ENCODE data around the gene MCRIP2.

Gene MCRIP2

DNA sequence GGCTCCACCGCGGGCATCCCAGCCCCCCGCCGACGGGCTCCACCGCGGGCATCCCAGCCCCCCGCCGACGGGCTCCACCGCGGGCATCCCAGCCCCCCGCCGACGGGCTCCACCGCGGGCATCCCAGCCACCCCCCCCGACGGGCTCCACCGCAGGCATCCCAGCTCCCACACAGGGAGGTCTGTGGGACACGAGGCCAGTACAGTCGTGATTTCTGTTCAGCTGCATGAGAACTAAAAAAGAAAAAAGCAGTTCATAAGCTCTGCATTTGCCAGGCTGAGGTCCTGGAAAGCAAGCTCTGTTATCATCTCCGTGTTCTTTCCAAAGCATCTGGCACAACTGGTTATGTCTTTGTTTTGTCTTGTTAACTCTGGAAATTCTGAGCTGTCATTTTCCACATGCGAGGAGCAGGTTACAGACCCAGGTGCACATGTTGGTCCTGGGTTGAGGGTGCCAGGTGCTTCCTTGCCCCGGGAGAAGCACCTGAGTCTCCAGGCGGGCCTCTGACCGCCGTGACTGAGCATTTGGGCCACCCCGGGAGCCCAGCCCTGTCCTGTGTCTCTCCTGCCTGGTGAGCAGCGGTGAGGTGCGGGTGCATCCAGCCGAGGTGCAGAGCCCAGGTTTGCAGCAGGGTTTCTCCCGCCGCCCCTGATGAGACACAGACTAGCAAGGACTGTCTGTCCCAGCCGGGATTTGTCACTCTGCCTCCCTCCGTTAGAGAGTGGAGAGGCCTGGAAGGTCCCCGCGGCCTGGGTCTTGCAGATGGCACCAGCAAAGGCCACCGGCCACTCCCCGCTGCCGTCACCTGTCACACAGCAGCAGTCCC, 20.7 kb upstream of the MCRIP2 start:
- TF ChIP-seq TEAD4 (IDR thresholded peaks at IDR 0.05) = no peak
- TF ChIP-seq TAF1 (IDR thresholded peaks at IDR 0.05; ENCODE audit: low read depth) = no peak
- TF ChIP-seq EP300 (IDR thresholded peaks at IDR 0.05; ENCODE audit: borderline replicate concordance) = no peak
- TF ChIP-seq CREB1 (IDR thresholded peaks at IDR 0.05; ENCODE audit: low read depth) = no peak
- TF ChIP-seq USF1 (IDR thresholded peaks at IDR 0.05) = no peak
- TF ChIP-seq YY1 (IDR thresholded peaks at IDR 0.05; ENCODE audit: low read depth) = no peak
- TF ChIP-seq, protein P1, sequence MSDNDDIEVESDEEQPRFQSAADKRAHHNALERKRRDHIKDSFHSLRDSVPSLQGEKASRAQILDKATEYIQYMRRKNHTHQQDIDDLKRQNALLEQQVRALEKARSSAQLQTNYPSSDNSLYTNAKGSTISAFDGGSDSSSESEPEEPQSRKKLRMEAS (IDR thresholded peaks at IDR 0.05) = no peak
- TF ChIP-seq CEBPB (IDR thresholded peaks at IDR 0.05) = no peak

DNA sequence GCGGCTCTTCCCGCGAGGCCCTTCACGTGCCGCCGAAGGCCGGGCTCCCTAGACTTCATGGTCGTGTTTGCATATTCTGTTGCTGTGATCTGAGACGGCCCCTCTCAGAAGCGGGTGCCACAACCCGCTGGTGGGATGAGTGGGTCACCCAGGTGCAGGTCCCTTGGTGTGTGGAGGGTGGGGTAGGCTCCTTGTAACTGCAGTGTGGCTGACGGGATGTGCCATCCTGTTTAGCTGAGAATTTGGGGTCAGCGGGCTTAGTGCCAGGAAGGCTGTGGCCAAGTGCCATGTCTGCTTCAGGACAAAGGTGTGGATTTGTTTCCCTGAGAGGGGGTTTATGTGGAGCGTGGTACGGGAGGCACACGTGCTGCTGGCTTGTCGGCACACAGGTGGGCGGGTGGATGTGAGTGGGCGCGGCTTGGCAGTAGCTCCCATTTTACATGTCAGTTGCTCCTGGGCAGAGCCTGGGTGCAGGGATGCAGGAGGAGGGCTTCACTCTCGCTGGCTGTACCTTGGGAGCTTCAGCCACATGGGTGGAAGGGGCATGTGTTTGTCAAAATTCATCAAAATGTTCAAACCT, 20.0 kb upstream of the MCRIP2 start:
- TF ChIP-seq, protein P1 (IDR thresholded peaks at IDR 0.05) = 0 out of 2 replicates have a peak, but pooled peaks have one; percentile 13
- TF ChIP-seq USF1 (IDR thresholded peaks at IDR 0.05) (peak; percentile 39; the same call in 1 of the 2 replicates), FOXM1 (IDR thresholded peaks at IDR 0.05; ENCODE audit: borderline replicate concordance, low read depth) (no peak)

GRCh38 chr16:622920-623280, 18.7 kb upstream of the MCRIP2 start:
- TF ChIP-seq EP300 (IDR thresholded peaks at IDR 0.05; ENCODE audit: borderline replicate concordance) (no peak), YY1 (IDR thresholded peaks at IDR 0.05; ENCODE audit: low read depth) (no peak), CEBPB (IDR thresholded peaks at IDR 0.05) (no peak)
- TF ChIP-seq, protein P1 (IDR thresholded peaks at IDR 0.05) = no peak

DNA sequence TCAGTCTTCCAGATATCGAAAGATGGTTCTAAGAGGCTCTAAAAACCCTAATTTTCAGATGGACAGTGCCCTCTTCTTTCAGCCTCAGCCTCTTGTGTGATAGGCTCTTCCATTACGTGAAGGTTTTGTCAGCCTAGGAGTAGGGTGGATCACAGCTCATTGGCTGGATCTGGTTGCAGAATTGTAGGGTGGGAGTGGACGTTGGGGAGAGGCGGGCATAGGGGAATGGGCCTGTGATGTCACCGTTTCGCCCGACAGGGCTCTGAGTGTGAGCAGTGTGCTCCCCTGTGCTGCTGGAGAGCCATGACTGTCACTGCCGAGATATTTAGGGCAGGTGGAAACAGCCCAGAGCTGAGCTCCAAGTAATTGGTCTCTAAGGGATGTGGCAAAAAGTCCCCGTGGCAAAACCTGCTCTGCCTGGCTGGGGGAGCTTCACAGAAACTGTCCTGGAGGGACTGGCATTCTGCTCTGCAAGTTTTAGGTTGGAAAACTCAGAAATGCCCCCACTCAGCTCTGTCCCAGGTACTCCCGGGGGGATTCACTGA, 17.0 kb upstream of the MCRIP2 start:
- TF ChIP-seq, protein P1 (IDR thresholded peaks at IDR 0.05) = no peak
- TF ChIP-seq CREB1 (IDR thresholded peaks at IDR 0.05; ENCODE audit: low read depth) = no peak
- TF ChIP-seq FOXM1 (IDR thresholded peaks at IDR 0.05; ENCODE audit: borderline replicate concordance, low read depth) = no peak
- TF ChIP-seq EGR1 (IDR thresholded peaks at IDR 0.05) = no peak
- TF ChIP-seq RAD21 (IDR thresholded peaks at IDR 0.05; ENCODE audit: low read depth) = no peak
- TF ChIP-seq ZBTB7A (IDR thresholded peaks at IDR 0.05; ENCODE audit: low read depth) = no peak
- TF ChIP-seq TEAD4 (IDR thresholded peaks at IDR 0.05) = no peak
- no peak for TF ChIP-seq TAF1 (IDR thresholded peaks at IDR 0.05; ENCODE audit: low read depth)
- TF ChIP-seq CEBPB (IDR thresholded peaks at IDR 0.05) = no peak
- TF ChIP-seq USF1 (IDR thresholded peaks at IDR 0.05) = no peak
- TF ChIP-seq NFIC (IDR thresholded peaks at IDR 0.05) = no peak
- TF ChIP-seq REST (IDR thresholded peaks at IDR 0.05; ENCODE audit: low read depth) = no peak
- no peak for TF ChIP-seq EP300 (IDR thresholded peaks at IDR 0.05; ENCODE audit: borderline replicate concordance)
- no peak for TF ChIP-seq YY1 (IDR thresholded peaks at IDR 0.05; ENCODE audit: low read depth)
- no peak for TF ChIP-seq TCF12 (IDR thresholded peaks at IDR 0.05; ENCODE audit: low read depth)

DNA sequence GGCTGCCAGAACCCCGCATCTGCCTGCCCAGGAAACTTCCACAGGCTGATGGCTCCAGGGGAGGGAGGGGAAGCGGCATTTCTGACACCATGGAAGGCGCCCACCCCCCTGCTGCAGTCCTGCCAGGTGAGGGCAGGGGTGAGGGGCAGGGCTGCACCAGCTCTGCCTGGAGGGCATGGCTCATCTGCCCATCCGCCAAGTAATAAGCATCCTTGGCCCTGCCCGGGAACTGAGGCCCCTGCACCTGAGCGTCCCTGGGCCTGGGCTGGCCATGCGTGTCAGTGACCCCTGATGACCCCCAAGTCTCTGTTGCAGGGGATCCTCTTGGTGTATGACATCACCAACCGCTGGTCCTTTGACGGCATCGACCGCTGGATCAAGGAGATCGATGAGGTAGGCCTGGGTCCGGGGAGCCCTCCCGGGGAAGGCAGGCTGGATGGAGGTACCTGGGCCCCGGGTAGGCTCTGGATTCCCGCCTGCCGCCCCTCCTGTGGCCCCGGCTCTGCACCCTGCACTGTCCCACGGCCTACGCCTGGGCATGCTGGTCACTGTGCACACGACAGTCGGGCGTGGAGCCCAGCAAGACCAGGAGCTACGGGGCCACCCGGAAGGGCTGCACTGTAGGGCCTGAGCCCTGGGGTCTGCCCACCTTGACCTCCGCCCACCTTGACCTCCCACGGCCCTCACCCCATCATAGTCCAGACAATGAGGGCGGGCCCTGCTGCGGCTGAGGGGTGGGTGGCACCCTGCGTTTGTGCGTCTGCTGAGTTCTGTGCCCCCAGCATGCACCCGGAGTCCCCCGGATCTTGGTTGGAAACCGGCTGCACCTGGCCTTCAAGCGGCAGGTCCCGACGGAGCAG, 16.3 kb upstream of the MCRIP2 start:
- TF ChIP-seq ZBTB7A (IDR thresholded peaks at IDR 0.05; ENCODE audit: low read depth) (no peak), TAF1 (IDR thresholded peaks at IDR 0.05; ENCODE audit: low read depth) (no peak), NFIC (IDR thresholded peaks at IDR 0.05) (no peak), CEBPB (IDR thresholded peaks at IDR 0.05) (no peak), USF1 (IDR thresholded peaks at IDR 0.05) (no peak), CREB1 (IDR thresholded peaks at IDR 0.05; ENCODE audit: low read depth) (no peak), TCF12 (IDR thresholded peaks at IDR 0.05; ENCODE audit: low read depth) (no peak), YY1 (IDR thresholded peaks at IDR 0.05; ENCODE audit: low read depth) (no peak), EGR1 (IDR thresholded peaks at IDR 0.05) (no peak), FOXM1 (IDR thresholded peaks at IDR 0.05; ENCODE audit: borderline replicate concordance, low read depth) (no peak)
- TF ChIP-seq, protein P1 (IDR thresholded peaks at IDR 0.05) = no peak

Data from Ishikawa (cell line).